ENCODE data around the gene CHRNA9.

- TF ChIP-seq, protein P1, sequence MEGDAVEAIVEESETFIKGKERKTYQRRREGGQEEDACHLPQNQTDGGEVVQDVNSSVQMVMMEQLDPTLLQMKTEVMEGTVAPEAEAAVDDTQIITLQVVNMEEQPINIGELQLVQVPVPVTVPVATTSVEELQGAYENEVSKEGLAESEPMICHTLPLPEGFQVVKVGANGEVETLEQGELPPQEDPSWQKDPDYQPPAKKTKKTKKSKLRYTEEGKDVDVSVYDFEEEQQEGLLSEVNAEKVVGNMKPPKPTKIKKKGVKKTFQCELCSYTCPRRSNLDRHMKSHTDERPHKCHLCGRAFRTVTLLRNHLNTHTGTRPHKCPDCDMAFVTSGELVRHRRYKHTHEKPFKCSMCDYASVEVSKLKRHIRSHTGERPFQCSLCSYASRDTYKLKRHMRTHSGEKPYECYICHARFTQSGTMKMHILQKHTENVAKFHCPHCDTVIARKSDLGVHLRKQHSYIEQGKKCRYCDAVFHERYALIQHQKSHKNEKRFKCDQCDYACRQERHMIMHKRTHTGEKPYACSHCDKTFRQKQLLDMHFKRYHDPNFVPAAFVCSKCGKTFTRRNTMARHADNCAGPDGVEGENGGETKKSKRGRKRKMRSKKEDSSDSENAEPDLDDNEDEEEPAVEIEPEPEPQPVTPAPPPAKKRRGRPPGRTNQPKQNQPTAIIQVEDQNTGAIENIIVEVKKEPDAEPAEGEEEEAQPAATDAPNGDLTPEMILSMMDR (IDR thresholded peaks at IDR 0.05): no peak
- no peak for TF ChIP-seq POLR2A (IDR thresholded peaks at IDR 0.05)
Measured at GRCh38 chr4:40372651-40373050, 37.5 kb downstream of the CHRNA9 start.

Data from adrenal gland (tissue), 5 donors.